Measurements from ENCODE around the gene P2RY8. TPM values are rescaled to one million over a fixed set of nuclear protein-coding genes. Genes with fewer than 3 reads are reported as not detected.
"Not testable (repeated sequence)": the region's sequence is repeated elsewhere in the genome, so short reads cannot be mapped to it uniquely, and the experiment has no call there.

Gene P2RY8
- total RNA-seq, 1 donor, result not detected

DNA sequence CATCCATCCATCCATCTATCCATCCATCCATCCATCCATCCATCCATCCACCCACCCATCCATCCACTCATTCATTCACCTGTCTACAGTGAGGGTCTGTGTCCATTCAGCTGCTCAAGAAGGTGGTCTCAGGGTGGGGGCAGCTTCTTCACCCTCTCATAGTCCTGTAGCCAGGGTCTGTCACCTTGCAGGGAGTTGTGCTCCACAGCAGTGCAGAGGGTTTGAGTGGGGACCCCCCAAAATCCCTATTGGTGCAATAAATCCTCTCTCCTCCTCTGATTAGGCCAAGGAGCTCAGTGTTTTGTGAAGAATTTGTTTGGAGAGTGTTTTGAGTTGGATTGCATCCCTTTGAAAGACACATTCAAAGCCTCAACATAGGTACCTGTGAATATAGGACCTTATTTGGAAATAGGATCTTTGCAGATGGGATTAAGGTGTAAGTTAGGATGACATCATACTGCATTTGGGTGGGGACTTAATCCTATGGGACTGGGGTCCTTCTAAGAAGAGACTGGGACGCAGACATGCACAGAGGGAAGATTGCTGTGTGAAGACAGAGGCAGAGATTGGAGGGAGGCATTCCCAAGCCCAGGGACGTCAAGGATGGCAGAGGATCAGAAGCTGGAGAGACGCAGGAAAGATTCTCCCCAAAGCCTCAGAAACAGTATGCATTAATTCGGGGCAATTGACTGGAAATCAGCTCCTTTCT is 12.0 kb downstream of the P2RY8 start:
- H2AFZ ChIP-seq (ENCODE audit: low read length), result no peak overlapping the region
- no peaks in the 10 kb centered on the region for H3K36me3 ChIP-seq (ENCODE audit: insufficient read depth, low read length)
- H3K4me1 ChIP-seq (ENCODE audit: insufficient read depth, low read length), result no peaks in the 10 kb centered on the region
- H3K9me3 ChIP-seq (ENCODE audit: low read depth, low read length), result no peaks in the 10 kb centered on the region
- no peak for DNase-seq (ENCODE audit: insufficient read length, low spot score, missing footprints)
- TF ChIP-seq, protein P1, sequence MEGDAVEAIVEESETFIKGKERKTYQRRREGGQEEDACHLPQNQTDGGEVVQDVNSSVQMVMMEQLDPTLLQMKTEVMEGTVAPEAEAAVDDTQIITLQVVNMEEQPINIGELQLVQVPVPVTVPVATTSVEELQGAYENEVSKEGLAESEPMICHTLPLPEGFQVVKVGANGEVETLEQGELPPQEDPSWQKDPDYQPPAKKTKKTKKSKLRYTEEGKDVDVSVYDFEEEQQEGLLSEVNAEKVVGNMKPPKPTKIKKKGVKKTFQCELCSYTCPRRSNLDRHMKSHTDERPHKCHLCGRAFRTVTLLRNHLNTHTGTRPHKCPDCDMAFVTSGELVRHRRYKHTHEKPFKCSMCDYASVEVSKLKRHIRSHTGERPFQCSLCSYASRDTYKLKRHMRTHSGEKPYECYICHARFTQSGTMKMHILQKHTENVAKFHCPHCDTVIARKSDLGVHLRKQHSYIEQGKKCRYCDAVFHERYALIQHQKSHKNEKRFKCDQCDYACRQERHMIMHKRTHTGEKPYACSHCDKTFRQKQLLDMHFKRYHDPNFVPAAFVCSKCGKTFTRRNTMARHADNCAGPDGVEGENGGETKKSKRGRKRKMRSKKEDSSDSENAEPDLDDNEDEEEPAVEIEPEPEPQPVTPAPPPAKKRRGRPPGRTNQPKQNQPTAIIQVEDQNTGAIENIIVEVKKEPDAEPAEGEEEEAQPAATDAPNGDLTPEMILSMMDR (IDR thresholded peaks at IDR 0.05; ENCODE audit: extremely low read depth, low read depth, low read length), result no peak
- H3K27ac ChIP-seq (ENCODE audit: low read depth, low read length), result no peak overlapping the region
- H3K27me3 ChIP-seq (ENCODE audit: insufficient read depth, low read length), result no peaks in the 10 kb centered on the region
- no peaks in the 10 kb centered on the region for H4K20me1 ChIP-seq (ENCODE audit: insufficient read depth, low read length)
- H3K4me2 ChIP-seq (ENCODE audit: insufficient read depth, low read length), result no peak overlapping the region
- H3K4me3 ChIP-seq (ENCODE audit: insufficient read depth, low read length), result no peak overlapping the region
- no peaks in the 10 kb centered on the region for H3K79me2 ChIP-seq (ENCODE audit: insufficient read depth, low read length)

DNA sequence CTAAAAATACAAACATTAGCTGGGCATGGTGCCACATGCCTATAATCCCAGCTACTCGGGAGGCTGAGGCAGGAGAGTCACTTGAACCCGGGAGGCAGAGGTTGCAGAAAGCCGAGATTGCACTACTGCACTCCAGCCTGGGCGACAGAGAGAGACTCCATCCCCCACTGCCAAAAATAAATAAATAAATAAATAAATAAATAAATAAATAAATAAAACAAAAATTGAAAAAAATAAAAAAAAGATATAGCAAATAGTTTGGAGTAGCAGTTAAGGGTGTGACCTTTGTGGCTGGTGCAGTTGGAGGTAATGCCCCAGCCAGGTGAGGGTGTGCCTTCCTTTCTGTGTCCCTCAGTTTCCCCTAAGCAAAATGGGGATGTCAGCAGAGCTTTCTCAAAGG is 14.1 kb downstream of the P2RY8 start:
- not testable (repeated sequence) for H3K4me1 ChIP-seq (ENCODE audit: insufficient read depth, low read length); H4K20me1 ChIP-seq (ENCODE audit: insufficient read depth, low read length); H3K4me2 ChIP-seq (ENCODE audit: insufficient read depth, low read length); H3K27ac ChIP-seq (ENCODE audit: low read depth, low read length); H3K36me3 ChIP-seq (ENCODE audit: insufficient read depth, low read length); H3K27me3 ChIP-seq (ENCODE audit: insufficient read depth, low read length); H3K79me2 ChIP-seq (ENCODE audit: insufficient read depth, low read length); H3K4me3 ChIP-seq (ENCODE audit: insufficient read depth, low read length); H3K9me3 ChIP-seq (ENCODE audit: low read depth, low read length); H2AFZ ChIP-seq (ENCODE audit: low read length); DNase-seq (ENCODE audit: insufficient read length, low spot score, missing footprints)

DNA sequence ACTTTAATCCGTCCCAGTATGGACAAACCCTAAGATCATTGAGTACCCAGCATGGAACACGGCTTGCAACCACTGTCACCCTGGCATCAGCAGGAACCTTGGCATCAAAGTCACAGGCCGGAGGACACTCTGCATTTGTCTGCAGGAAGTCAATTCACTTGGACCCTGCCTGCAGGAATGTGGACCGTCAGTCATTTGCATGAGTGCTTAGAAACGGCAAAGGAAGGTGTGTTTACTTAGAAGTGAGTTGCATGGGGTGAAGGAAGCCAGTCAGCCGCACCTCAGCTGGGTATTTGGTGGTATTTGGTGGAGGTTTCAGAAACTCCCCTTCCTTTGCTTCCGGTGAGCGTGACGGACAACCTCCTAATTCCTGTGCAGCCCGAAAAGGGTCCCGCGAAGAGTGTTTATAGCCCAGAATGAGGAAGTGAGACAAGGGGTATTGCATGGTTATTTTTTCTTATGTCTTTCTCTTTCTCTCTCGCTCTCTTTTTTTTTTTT is 15.5 kb downstream of the P2RY8 start:
- no peaks in the 10 kb centered on the region for H4K20me1 ChIP-seq (ENCODE audit: insufficient read depth, low read length)
- no peaks in the 10 kb centered on the region for H3K9me3 ChIP-seq (ENCODE audit: low read depth, low read length)
- H3K79me2 ChIP-seq (ENCODE audit: insufficient read depth, low read length), result no peaks in the 10 kb centered on the region
- no peaks in the 10 kb centered on the region for H3K4me1 ChIP-seq (ENCODE audit: insufficient read depth, low read length)
- no peaks in the 10 kb centered on the region for H3K27me3 ChIP-seq (ENCODE audit: insufficient read depth, low read length)
- H3K4me3 ChIP-seq (ENCODE audit: insufficient read depth, low read length), result no peak overlapping the region
- TF ChIP-seq, protein P1 (IDR thresholded peaks at IDR 0.05; ENCODE audit: extremely low read depth, low read depth, low read length), result no peak
- no peak overlapping the region for H3K4me2 ChIP-seq (ENCODE audit: insufficient read depth, low read length)
- no peak for DNase-seq (ENCODE audit: insufficient read length, low spot score, missing footprints)
- no peaks in the 10 kb centered on the region for H3K36me3 ChIP-seq (ENCODE audit: insufficient read depth, low read length)
- H3K27ac ChIP-seq (ENCODE audit: low read depth, low read length), result no peak overlapping the region
- no peak overlapping the region for H2AFZ ChIP-seq (ENCODE audit: low read length)

DNA sequence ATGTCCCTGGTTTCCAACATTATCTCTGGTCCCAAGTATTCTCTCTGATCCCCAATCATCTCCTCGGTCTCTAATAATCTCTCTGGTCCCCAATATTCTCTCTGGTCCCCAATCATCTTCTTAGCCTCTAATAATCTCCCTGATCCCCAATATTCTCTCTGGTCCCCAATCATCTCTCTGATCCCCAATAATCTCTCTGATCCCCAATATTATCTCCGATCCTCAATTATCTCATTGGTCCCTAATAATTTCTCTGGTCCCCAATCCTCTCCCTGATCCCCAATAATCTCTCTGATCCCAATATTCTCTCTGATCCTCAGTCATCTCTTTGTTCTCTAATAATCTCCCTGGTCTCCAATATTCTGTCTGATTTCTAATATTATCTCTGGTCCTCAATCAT is 16.6 kb downstream of the P2RY8 start:
- Histone ChIP-seq H2AFZ (ENCODE audit: low read length) (no peak overlapping the region), H3K79me2 (ENCODE audit: insufficient read depth, low read length) (no peaks in the 10 kb centered on the region), H3K4me3 (ENCODE audit: insufficient read depth, low read length) (no peak overlapping the region), H3K9me3 (ENCODE audit: low read depth, low read length) (no peaks in the 10 kb centered on the region), H3K27ac (ENCODE audit: low read depth, low read length) (no peak overlapping the region), H3K4me2 (ENCODE audit: insufficient read depth, low read length) (no peak overlapping the region), H3K36me3 (ENCODE audit: insufficient read depth, low read length) (no peaks in the 10 kb centered on the region), H3K27me3 (ENCODE audit: insufficient read depth, low read length) (no peaks in the 10 kb centered on the region), H4K20me1 (ENCODE audit: insufficient read depth, low read length) (no peaks in the 10 kb centered on the region), H3K4me1 (ENCODE audit: insufficient read depth, low read length) (no peaks in the 10 kb centered on the region)
- DNase-seq (ENCODE audit: insufficient read length, low spot score, missing footprints), result no peak
- TF ChIP-seq, protein P1 (IDR thresholded peaks at IDR 0.05; ENCODE audit: extremely low read depth, low read depth, low read length), result no peak
